SIG-M5 treated with dmso at 0.1 percent for 504 hours (cell line): ENCODE results near the gene PPARA.
"Not testable (repeated sequence)": the region's sequence is repeated elsewhere in the genome, so short reads cannot be mapped to it uniquely, and the experiment has no call there.

Source experiments
- DNase-seq: peaks from one replicate; lab custom pipeline; 2025; ENCODE audit not compliant: unreplicated experiment; lab: John Stamatoyannopoulos, UW

Gene PPARA

GRCh38 chr22:46240506-46240905 lies 90.2 kb downstream of the PPARA start:
- DNase-seq = no peak

- no peak for DNase-seq
Measured at GRCh38 chr22:46240907-46241306, 90.6 kb downstream of the PPARA start.

- DNase-seq = no peak
Measured at GRCh38 chr22:46241396-46242007, 91.2 kb downstream of the PPARA start.

- DNase-seq = no peak
Measured at GRCh38 chr22:46242076-46242475, 91.8 kb downstream of the PPARA start.

- DNase-seq = no peak
Measured at GRCh38 chr22:46244771-46245170, 94.4 kb downstream of the PPARA start.

GRCh38 chr22:46245511-46245910 lies 95.2 kb downstream of the PPARA start:
- DNase-seq = no peak

GRCh38 chr22:46246178-46246577 lies 95.9 kb downstream of the PPARA start:
- DNase-seq = no peak

GRCh38 chr22:46247443-46247975 lies 97.2 kb downstream of the PPARA start:
- DNase-seq = no peak

GRCh38 chr22:46250035-46250782 lies 99.9 kb downstream of the PPARA start, which contains the start of gene CDPF1:
Gene CDPF1 (minus strand): TSS chr22:46250293. CDS start chr22:46248284, 2,009 bp downstream.
- peak; percentile 81 for DNase-seq

- no peak for DNase-seq
Measured at GRCh38 chr22:46250783-46251125, 100.4 kb downstream of the PPARA start.

GRCh38 chr22:46251266-46251665 lies 100.9 kb downstream of the PPARA start:
- no peak for DNase-seq

- DNase-seq = no peak
Measured at GRCh38 chr22:46251816-46252380, 101.6 kb downstream of the PPARA start.

- DNase-seq = no peak
Measured at GRCh38 chr22:46256358-46256958, 106.1 kb downstream of the PPARA start.

GRCh38 chr22:46259374-46259773 lies 109.0 kb downstream of the PPARA start:
- DNase-seq = peak; percentile 57

GRCh38 chr22:46260038-46260437 lies 109.7 kb downstream of the PPARA start:
- DNase-seq = no peak

GRCh38 chr22:46262449-46263215 lies 112.3 kb downstream of the PPARA start:
- DNase-seq = no peak

- DNase-seq = no peak
Measured at GRCh38 chr22:46263216-46263590, 112.9 kb downstream of the PPARA start, which contains the start of gene PKDREJ. Gene PKDREJ (minus strand): TSS chr22:46263343. CDS start chr22:46263322, 21 bp downstream.

- not testable (repeated sequence) for DNase-seq
Measured at GRCh38 chr22:46264520-46264919, 114.2 kb downstream of the PPARA start.

- not testable (repeated sequence) for DNase-seq
Measured at GRCh38 chr22:46265627-46266026, 115.3 kb downstream of the PPARA start.

- DNase-seq = no peak
Measured at GRCh38 chr22:46267431-46268279, 117.3 kb downstream of the PPARA start, which contains the start of gene TTC38. Gene TTC38 (plus strand): TSS chr22:46268008. CDS start chr22:46268040, 32 bp downstream.
